Heart right ventricle (tissue), 16 donors: Measurements from ENCODE around the gene CDK13. TPM values are rescaled to one million over a fixed set of nuclear protein-coding genes. Genes with fewer than 3 reads are reported as not detected.

Experiments used
- ATAC-seq, 8 donors: fragments of 200-7000 bp; cut with Tn5 transposase; one replicate each; pipeline ENCODE4 v1.9.1; 2020; ENCODE audit warnings: mild to moderate bottlenecking in 8 of 8, moderate library complexity in 8 of 8, moderate number of reproducible peaks in 1 of 8
- DNase-seq, 2 donors: peaks; one replicate each; pipeline ENCODE4 v3.0.0-alpha.2; 2020
- H3K27ac ChIP-seq, 10 donors: fragments of 200-600 bp; sonication (generic) in 2 of 10; one replicate each; pipeline versions ENCODE4 v1.5.0 to v1.8.0; 2020 to 2022; ENCODE audit warnings: mild to moderate bottlenecking in 3 of 10
- H3K27me3 ChIP-seq, 7 donors: fragments of 200-600 bp; one replicate each; pipeline ENCODE4 v1.8.0; 2021 to 2022; ENCODE audit warnings: mild to moderate bottlenecking in 2 of 7
- H3K36me3 ChIP-seq, 9 donors: fragments of 200-600 bp; sonication (generic) in 1 of 9; one replicate each; pipeline versions ENCODE4 v1.5.0 to v1.8.0; 2020 to 2022; ENCODE audit warnings: mild to moderate bottlenecking in 2 of 9
- H3K4me1 ChIP-seq, 9 donors: fragments of 200-600 bp; sonication (generic) in 1 of 9; one replicate each; pipeline versions ENCODE4 v1.5.0 to v1.8.0; 2020 to 2022; ENCODE audit warnings: mild to moderate bottlenecking in 4 of 9
- H3K4me3 ChIP-seq, 10 donors: fragments of 200-600 bp; sonication (generic) in 2 of 10; one replicate each; pipeline versions ENCODE4 v1.5.0 to v1.8.0; 2020 to 2022; ENCODE audit warnings: mild to moderate bottlenecking in 7 of 10, moderate library complexity in 2 of 10
- H3K9me3 ChIP-seq, 11 donors: fragments of 200-600 bp in 10 of 11; sonication (generic) in 2 of 11; one replicate each; pipeline versions ENCODE4 v1.5.0 to v1.8.0; 2013 to 2022; ENCODE audit warnings: mild to moderate bottlenecking in 2 of 11, control low read depth in 1 of 11, moderate library complexity in 1 of 11
- WGBS, 2 donors: extraction: QIAGEN DNeasy Blood & Tissue Kit; methylation state at CpG; one replicate each; pipeline ENCODE4 v1.1.7; 2013; ENCODE audit warnings: inconsistent platforms in 1 of 2; 5-methylcytosine and 5-hydroxymethylcytosine counted together
- intact Hi-C, 10 donors: fragments of 100-400 bp; cut with DNase I; formaldehyde crosslinking; loops; one replicate each; pipeline versions ENCODE4 v1.11.1 to v1.14.2; 2022
- polyA plus RNA-seq, 2 donors: library from polyadenylated mRNA; stranded (reverse); fragments of 200-250 nt; gene quantifications; one replicate each; pipeline ENCODE4 v1.2.3, GENCODE V29; 2013
- total RNA-seq, 10 donors: library from RNA; stranded (reverse); fragmentation: NEBNext Ultra II Directional in 3 of 10; extraction: Animal tissue kit (Norgen Biotek cat#: 25700) in 3 of 10; gene quantifications; one replicate each; pipeline versions ENCODE4 v1.2.1 to v1.2.4, GENCODE V29; 2021 to 2023
- TF ChIP-seq, protein P1 (sequence below), 9 donors: fragments of 200-600 bp; sonication (generic) in 2 of 9; IDR thresholded peaks; one replicate each; pipeline versions ENCODE4 v1.5.0 to v1.8.0; 2021 to 2022; ENCODE audit warnings: antibody characterized with exemption in 9 of 9, mild to moderate bottlenecking in 5 of 9, moderate library complexity in 1 of 9
- donor health status: Arrhythmogenic right ventricular cardiomyopathy.
- donor health status: ischemic (EF 13 %, LVEDD 7.1; RV severe dilation, severe dysfunction).
- donor health status: healthy with polysubstance abuse.
- donor health status: DM: no; HTN: yes; CAD: no.
- donor health status: DM: no; HTN: no; CAD: no.
- donor health status: ischemic (EF 25% LVEDD 6.9; RV normal size, moderate dysfunction).
- donor health status: ischemic (EF 25% LVEDD 5.7; RV mildly dilated, moderate dysfunction).
- donor health status: healthy.
- donor health status: DM: yes; HTN: yes; CAD: no.
- donor health status: Ischemic cardiomyopathy.
- donor health status: ischemic (EF 35%, LVEDD 5.7; RV mildly dilated, moderate dysfunction).
- donor health status: nonischemic (EF 11% LVEDD 7.7; RV severe dilation, severe dysfunction).
- donor health status: DM: yes; HTN: yes; CAD: no.
- donor health status: PGD.
- donor health status: ischemic (EF 29% LVEDD 5.4; RV normal size, mild dysfunction).
- donor health status: nonischemic (EF 23%, LVEDD 6.1; RV moderate dilation, normal function).

The CDK13 gene
- total and polyA plus RNA-seq, 12 donors: 10.2 to 28.8 (median 22.4) TPM

- no peak for ATAC-seq
- no peak for DNase-seq
- no peaks in the 10 kb centered on the region for H3K36me3 ChIP-seq
- intact Hi-C loops: no loop called here
- no peaks in the 10 kb centered on the region for H3K27me3 ChIP-seq
- TF ChIP-seq, protein P1, sequence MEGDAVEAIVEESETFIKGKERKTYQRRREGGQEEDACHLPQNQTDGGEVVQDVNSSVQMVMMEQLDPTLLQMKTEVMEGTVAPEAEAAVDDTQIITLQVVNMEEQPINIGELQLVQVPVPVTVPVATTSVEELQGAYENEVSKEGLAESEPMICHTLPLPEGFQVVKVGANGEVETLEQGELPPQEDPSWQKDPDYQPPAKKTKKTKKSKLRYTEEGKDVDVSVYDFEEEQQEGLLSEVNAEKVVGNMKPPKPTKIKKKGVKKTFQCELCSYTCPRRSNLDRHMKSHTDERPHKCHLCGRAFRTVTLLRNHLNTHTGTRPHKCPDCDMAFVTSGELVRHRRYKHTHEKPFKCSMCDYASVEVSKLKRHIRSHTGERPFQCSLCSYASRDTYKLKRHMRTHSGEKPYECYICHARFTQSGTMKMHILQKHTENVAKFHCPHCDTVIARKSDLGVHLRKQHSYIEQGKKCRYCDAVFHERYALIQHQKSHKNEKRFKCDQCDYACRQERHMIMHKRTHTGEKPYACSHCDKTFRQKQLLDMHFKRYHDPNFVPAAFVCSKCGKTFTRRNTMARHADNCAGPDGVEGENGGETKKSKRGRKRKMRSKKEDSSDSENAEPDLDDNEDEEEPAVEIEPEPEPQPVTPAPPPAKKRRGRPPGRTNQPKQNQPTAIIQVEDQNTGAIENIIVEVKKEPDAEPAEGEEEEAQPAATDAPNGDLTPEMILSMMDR (IDR thresholded peaks at IDR 0.05): no peak
- WGBS, 2 donors: 94 to 95% methylated on average over 2 of the region's 2 CpGs
- H3K4me1 ChIP-seq: no peaks in the 10 kb centered on the region
- H3K9me3 ChIP-seq: no peaks in the 10 kb centered on the region
- H3K4me3 ChIP-seq: no peak overlapping the region
- H3K27ac ChIP-seq: no peak overlapping the region
Measured at GRCh38 chr7:39937366-39938153, 12.5 kb upstream of the CDK13 start.

DNA sequence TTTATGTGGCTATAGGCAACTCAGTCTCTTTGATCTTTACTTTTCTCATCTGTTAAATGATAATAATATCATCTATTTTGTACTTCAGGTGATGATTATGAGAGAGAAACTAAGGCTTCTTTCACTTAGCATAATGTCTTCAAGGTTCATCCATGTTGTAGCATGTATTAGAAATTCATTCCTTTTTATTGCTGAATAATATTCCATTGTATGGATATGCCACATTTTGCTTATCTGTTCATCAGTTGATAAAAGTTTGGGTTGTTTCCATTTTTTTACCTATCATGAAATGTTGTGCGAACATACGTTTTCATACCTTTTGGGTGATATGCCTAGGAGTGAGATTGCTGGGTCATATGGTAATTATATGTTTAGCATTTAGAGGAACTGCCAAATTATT is 7.2 kb upstream of the CDK13 start:
- Histone ChIP-seq H3K27ac (no peak overlapping the region), H3K36me3 (no peaks in the 10 kb centered on the region), H3K27me3 (no peaks in the 10 kb centered on the region), H3K4me1 (peaks cover 0 to 3% (median under 1%) of the 10 kb centered on the region in 9 donors), H3K4me3 (no peak overlapping the region), H3K9me3 (no peaks in the 10 kb centered on the region)
- intact Hi-C loops: no loop called here
- 97 to 99% methylated on average over 2 of the region's 2 CpGs for WGBS, 2 donors
- TF ChIP-seq, protein P1 (IDR thresholded peaks at IDR 0.05): no peak
- DNase-seq (no peak), ATAC-seq (no peak)

DNA sequence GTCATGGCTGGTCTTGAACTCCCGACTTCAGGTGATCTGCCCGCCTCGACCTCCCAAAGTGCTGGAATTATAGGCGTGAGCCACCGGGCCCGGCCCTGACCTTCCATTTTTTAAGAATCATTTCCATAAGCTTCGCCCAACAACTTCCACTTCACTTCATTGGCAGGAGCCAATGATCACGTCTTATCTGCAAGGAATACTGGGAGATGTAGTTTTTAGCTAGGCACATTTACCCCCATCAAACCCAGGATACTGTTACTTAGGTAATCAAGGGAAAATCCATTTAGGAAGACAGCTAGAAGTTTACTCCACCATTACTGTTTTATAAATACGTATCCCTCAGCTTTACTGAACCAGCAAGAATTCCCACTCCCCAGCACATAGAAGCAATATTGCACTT is 3.4 kb upstream of the CDK13 start:
- ATAC-seq: no peak
- H3K4me1 ChIP-seq: peaks cover 0 to 15% (median 9%) of the 10 kb centered on the region in 9 donors
- no peak overlapping the region for H3K4me3 ChIP-seq
- intact Hi-C loops: loop anchor here in 3 of 10 donors (5.0 kb wide), 2 partner anchors 49 to 186 kb away; partner anchors contain the start of gene MPLKIP (in 1 of the 3)
- no peak for DNase-seq
- WGBS, 2 donors: 79 to 81% methylated on average over 9 of the region's 9 CpGs
- TF ChIP-seq, protein P1 (IDR thresholded peaks at IDR 0.05): no peak
- no peaks in the 10 kb centered on the region for H3K36me3 ChIP-seq
- no peaks in the 10 kb centered on the region for H3K9me3 ChIP-seq
- H3K27ac ChIP-seq: no peak overlapping the region
- no peaks in the 10 kb centered on the region for H3K27me3 ChIP-seq

GRCh38 chr7:39948375-39948955 is 1.6 kb upstream of the CDK13 start:
- TF ChIP-seq, protein P1 (IDR thresholded peaks at IDR 0.05): no peak
- ATAC-seq (no peak), DNase-seq (no peak)
- H3K4me3 ChIP-seq: peak overlapping the region; percentile 48 to 97 (median 86)
- peaks cover 0 to 27% (median 23%) of the 10 kb centered on the region in 9 donors for H3K4me1 ChIP-seq
- H3K36me3 ChIP-seq: no peaks in the 10 kb centered on the region
- intact Hi-C loops: loop anchor here in 6 of 10 donors (2.0 to 5.0 kb wide), 3 partner anchors 51 to 184 kb away; partner anchors contain the start of gene MPLKIP (in 1 of the 6)
- no peaks in the 10 kb centered on the region for H3K9me3 ChIP-seq
- H3K27ac ChIP-seq: peak overlapping the region; percentile 92 to 100 (median 98)
- no peaks in the 10 kb centered on the region for H3K27me3 ChIP-seq
- 54% methylated on average over 10 of the region's 10 CpGs for WGBS, 2 donors
